ENCODE measurements around the gene HDGFL2. TPM values are rescaled to one million over a fixed set of nuclear protein-coding genes. Genes with fewer than 3 reads are reported as not detected.

HDGFL2 gene
- total and polyA plus RNA-seq, 10 of the 15 experiments (the other 5 are each of a cell fraction or from before 2014, with no cell fraction given) = 0.16 to 56.9 (median 25.3) TPM

DNA sequence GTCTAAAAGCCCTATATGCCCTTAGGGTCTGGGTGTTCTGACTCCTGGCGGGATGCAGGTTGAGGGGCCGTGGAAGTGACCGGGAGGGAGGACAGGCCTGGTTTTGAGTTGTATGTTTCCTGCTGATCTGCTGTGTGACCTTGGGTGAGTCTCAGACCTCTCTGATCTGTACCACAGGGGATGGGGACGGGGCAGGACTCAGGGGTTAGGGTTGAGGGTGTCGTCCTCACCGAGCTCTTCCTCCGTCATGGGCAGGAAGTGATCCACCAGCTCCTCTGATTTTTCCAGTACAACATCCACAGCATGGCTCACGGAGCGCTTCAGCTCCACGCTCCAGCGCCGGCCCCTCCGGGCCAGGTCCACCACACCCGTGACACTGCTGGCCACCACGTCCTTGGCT is 56.7 kb downstream of the HDGFL2 start (continued):
- TF ChIP-seq ZZZ3 (IDR thresholded peaks at IDR 0.05; ENCODE audit: control insufficient read depth, insufficient read length, low read depth) (no peak), HDAC2 (IDR thresholded peaks at IDR 0.05) (no peak), CHD2 (IDR thresholded peaks at IDR 0.05; ENCODE audit: borderline replicate concordance, low read depth, low read length) (no peak), MEF2B (IDR thresholded peaks at IDR 0.05; ENCODE audit: partially characterized antibody, poor library complexity, severe bottlenecking) (no peak), SUZ12 (IDR thresholded peaks at IDR 0.05; ENCODE audit: unreplicated experiment) (no peak), KLF5 (IDR thresholded peaks at IDR 0.05; ENCODE audit: partially characterized antibody) (no peak), CBFB (IDR thresholded peaks at IDR 0.05; ENCODE audit: low read depth) (no peak), IKZF2 (IDR thresholded peaks at IDR 0.05) (no peak), TCF12 (IDR thresholded peaks at IDR 0.05; ENCODE audit: low read depth, low read length) (no peak), DPF2 (IDR thresholded peaks at IDR 0.05) (no peak)
- TF ChIP-seq, protein P1, sequence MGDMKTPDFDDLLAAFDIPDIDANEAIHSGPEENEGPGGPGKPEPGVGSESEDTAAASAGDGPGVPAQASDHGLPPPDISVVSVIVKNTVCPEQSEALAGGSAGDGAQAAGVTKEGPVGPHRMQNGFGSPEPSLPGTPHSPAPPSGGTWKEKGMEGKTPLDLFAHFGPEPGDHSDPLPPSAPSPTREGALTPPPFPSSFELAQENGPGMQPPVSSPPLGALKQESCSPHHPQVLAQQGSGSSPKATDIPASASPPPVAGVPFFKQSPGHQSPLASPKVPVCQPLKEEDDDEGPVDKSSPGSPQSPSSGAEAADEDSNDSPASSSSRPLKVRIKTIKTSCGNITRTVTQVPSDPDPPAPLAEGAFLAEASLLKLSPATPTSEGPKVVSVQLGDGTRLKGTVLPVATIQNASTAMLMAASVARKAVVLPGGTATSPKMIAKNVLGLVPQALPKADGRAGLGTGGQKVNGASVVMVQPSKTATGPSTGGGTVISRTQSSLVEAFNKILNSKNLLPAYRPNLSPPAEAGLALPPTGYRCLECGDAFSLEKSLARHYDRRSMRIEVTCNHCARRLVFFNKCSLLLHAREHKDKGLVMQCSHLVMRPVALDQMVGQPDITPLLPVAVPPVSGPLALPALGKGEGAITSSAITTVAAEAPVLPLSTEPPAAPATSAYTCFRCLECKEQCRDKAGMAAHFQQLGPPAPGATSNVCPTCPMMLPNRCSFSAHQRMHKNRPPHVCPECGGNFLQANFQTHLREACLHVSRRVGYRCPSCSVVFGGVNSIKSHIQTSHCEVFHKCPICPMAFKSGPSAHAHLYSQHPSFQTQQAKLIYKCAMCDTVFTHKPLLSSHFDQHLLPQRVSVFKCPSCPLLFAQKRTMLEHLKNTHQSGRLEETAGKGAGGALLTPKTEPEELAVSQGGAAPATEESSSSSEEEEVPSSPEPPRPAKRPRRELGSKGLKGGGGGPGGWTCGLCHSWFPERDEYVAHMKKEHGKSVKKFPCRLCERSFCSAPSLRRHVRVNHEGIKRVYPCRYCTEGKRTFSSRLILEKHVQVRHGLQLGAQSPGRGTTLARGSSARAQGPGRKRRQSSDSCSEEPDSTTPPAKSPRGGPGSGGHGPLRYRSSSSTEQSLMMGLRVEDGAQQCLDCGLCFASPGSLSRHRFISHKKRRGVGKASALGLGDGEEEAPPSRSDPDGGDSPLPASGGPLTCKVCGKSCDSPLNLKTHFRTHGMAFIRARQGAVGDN (IDR thresholded peaks at IDR 0.05) = no peak
- TF ChIP-seq, protein P2, sequence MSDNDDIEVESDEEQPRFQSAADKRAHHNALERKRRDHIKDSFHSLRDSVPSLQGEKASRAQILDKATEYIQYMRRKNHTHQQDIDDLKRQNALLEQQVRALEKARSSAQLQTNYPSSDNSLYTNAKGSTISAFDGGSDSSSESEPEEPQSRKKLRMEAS (IDR thresholded peaks at IDR 0.05; ENCODE audit: low read depth, low read length) = no peak

All from GM12878 (cell line).